Endothelial cell of umbilical vein (primary cell): ENCODE measurements around the gene PDGFRB. TPM values are rescaled to one million over a fixed set of nuclear protein-coding genes. Genes with fewer than 3 reads are reported as not detected.

Experiments used
- BruUV-seq: library from RNA; stranded (reverse); fragments of 400-500 nt; replicated peaks from 2 replicates; lab custom pipeline; 2021; lab: Mats Ljungman, UMichigan
- CTCF ChIA-PET: fragments of 300-600, 350-600 bp; sonication (Branson Sonifier 250); formaldehyde crosslinking; loops from one replicate; lab custom pipeline; 2021; ENCODE audit warnings: antibody characterized with exemption, inconsistent platforms; lab: Charles Lee
- POLR2A ChIA-PET: fragments of 300-600, 350-600 bp; sonication (Branson Sonifier 250); formaldehyde crosslinking; loops from one replicate; lab custom pipeline; 2021; ENCODE audit warnings: antibody characterized with exemption, inconsistent platforms; lab: Charles Lee
- DNase-seq: peaks from one replicate; pipeline ENCODE4 v3.0.0-alpha.2; 2011; ENCODE audit warnings: low read depth, low spot score
- FAIRE-seq: peaks from 2 replicates; lab custom pipeline; 2011; peaks lifted over from hg19 to GRCh38; lab: Jason Lieb, UNC
- H2AFZ ChIP-seq: 2 replicates; pipeline ENCODE4 v1.6.0; 2012; ENCODE audit warnings: low read depth, low read length, control low read depth, inconsistent platforms
- H3K27ac ChIP-seq: 2 replicates; pipeline ENCODE4 v1.5.1; 2011; ENCODE audit warnings: low read depth, mild to moderate bottlenecking, control low read depth, low read length, moderate library complexity; ENCODE audit not compliant: insufficient read depth
- H3K27me3 ChIP-seq, 2 experiments: 2 replicates each; pipeline versions ENCODE4 v1.6.0 to v1.6.1; 2011; ENCODE audit warnings: low read length in 2 of 2, mixed read lengths in 1 of 2; ENCODE audit not compliant: control insufficient read depth in 2 of 2, insufficient read depth in 2 of 2
- H3K36me3 ChIP-seq, 2 experiments: 2 replicates in 1 of 2; 3 replicates in 1 of 2; pipeline ENCODE4 v1.5.1; 2011; ENCODE audit warnings: low read length in 2 of 2, mild to moderate bottlenecking in 1 of 2, moderate library complexity in 1 of 2; ENCODE audit not compliant: control insufficient read depth in 2 of 2, insufficient read depth in 2 of 2; ENCODE audit errors: extremely low read depth in 1 of 2
- H3K4me1 ChIP-seq: 3 replicates; pipeline ENCODE4 v1.5.1; 2011; ENCODE audit warnings: mild to moderate bottlenecking, low read length; ENCODE audit not compliant: control insufficient read depth, insufficient read depth; ENCODE audit errors: extremely low read depth
- H3K4me2 ChIP-seq: 2 replicates; pipeline ENCODE4 v1.6.1; 2011; ENCODE audit warnings: low read length, control low read depth, mixed read lengths; ENCODE audit not compliant: insufficient read depth
- H3K4me3 ChIP-seq, 3 experiments: fragments of 200-600 bp in 1 of 3; sonication (generic), shearing (Covaris generic) in 1 of 3; replicated peaks in 1 of 3; 2 replicates each; pipeline ENCODE4 v1.5.1; 2011 to 2016; ENCODE audit warnings: control low read depth in 3 of 3, low read length in 3 of 3, mild to moderate bottlenecking in 2 of 3, inconsistent platforms in 1 of 3, low read depth in 1 of 3, moderate library complexity in 1 of 3; ENCODE audit not compliant: insufficient read depth in 1 of 3
- H3K79me2 ChIP-seq: 2 replicates; pipeline ENCODE4 v1.6.0; 2012; ENCODE audit warnings: low read length, inconsistent platforms; ENCODE audit not compliant: control insufficient read depth, insufficient read depth
- H3K9ac ChIP-seq: replicated peaks from 2 replicates; pipeline ENCODE3; 2011; ENCODE audit warnings: low read length, control low read depth; ENCODE audit not compliant: insufficient read depth; ENCODE audit errors: extremely low read depth
- H3K9me1 ChIP-seq: replicated peaks from 3 replicates; pipeline ENCODE4 v1.6.0; 2011; ENCODE audit warnings: mild to moderate bottlenecking, low read length; ENCODE audit not compliant: control insufficient read depth, insufficient read depth; ENCODE audit errors: extremely low read depth
- H3K9me3 ChIP-seq: replicated peaks from 2 replicates; pipeline ENCODE4 v1.5.1; 2012; ENCODE audit warnings: low read length, inconsistent platforms; ENCODE audit not compliant: control insufficient read depth, insufficient read depth
- H4K20me1 ChIP-seq: replicated peaks from 2 replicates; pipeline ENCODE3; 2011; ENCODE audit warnings: mild to moderate bottlenecking, low read length; ENCODE audit not compliant: control insufficient read depth, insufficient read depth; ENCODE audit errors: extremely low read depth
- EZH2 ChIP-seq: IDR thresholded peaks from 2 replicates; pipeline ENCODE4 v1.6.1; 2012; ENCODE audit warnings: borderline replicate concordance, low read depth, mild to moderate bottlenecking, moderate library complexity, low read length, inconsistent platforms; ENCODE audit not compliant: severe bottlenecking
- GATA2 ChIP-seq: IDR thresholded peaks from 2 replicates; pipeline ENCODE4 v1.7.0; 2011; ENCODE audit warnings: low read depth, mild to moderate bottlenecking, moderate library complexity, mixed read lengths, low read length; ENCODE audit not compliant: insufficient read length, insufficient read depth
- JUN ChIP-seq: IDR thresholded peaks from 2 replicates; pipeline ENCODE4 v1.6.1; 2011; ENCODE audit warnings: borderline replicate concordance, low read depth; ENCODE audit not compliant: insufficient read length, insufficient read depth
- MYC ChIP-seq: IDR thresholded peaks from one replicate; pipeline ENCODE4 v1.6.1; 2011; ENCODE audit warnings: mild to moderate bottlenecking, low read depth, low read length
- POLR2A ChIP-seq: IDR thresholded peaks from 2 replicates; pipeline ENCODE4 v1.6.1; 2012; ENCODE audit warnings: low read depth, mild to moderate bottlenecking, control low read depth, low read length
- POLR2AphosphoS5 ChIP-seq: IDR thresholded peaks from 2 replicates; pipeline ENCODE4 v1.6.1; 2012; ENCODE audit warnings: low read depth, mild to moderate bottlenecking, control low read depth, low read length, moderate library complexity; ENCODE audit not compliant: insufficient read depth
- dilution Hi-C: fragments of 300-500 bp; cut with MboI; formaldehyde crosslinking; loops from one replicate; pipeline ENCODE4 v1.15.0; 2019; ENCODE audit warnings: low sequenced_read_pairs; ENCODE audit not compliant: extremely low pct_ligation_motif_present
- intact Hi-C: fragments of 100-400 bp; cut with micrococcal nuclease; formaldehyde crosslinking; loops from one replicate; pipeline ENCODE4 v1.10.0; 2022
- polyA plus RNA-seq, 4 experiments: library from polyadenylated mRNA; depleted of rRNA in 3 of 4; stranded (reverse) in 3 of 4; unstranded in 1 of 4; fragments of >200 nt; gene quantifications; 2 replicates each; pipeline versions ENCODE4 v1.2.1 to v1.2.3, GENCODE V29; 2011 to 2012; ENCODE audit warnings: missing spikeins in 1 of 4
- total RNA-seq: library from RNA; stranded (reverse); gene quantifications from 2 replicates; pipeline ENCODE4 v1.2.3, GENCODE V29; 2021
- TF ChIP-seq, protein P1 (sequence below), 2 donors: IDR thresholded peaks; 1 replicate in 1 of 2; 2 replicates in 1 of 2; pipeline ENCODE4 v1.5.1; 2011; ENCODE audit warnings: low read length in 2 of 2, mild to moderate bottlenecking in 2 of 2, moderate library complexity in 2 of 2, control low read depth in 1 of 2, inconsistent platforms in 1 of 2, low read depth in 1 of 2; ENCODE audit not compliant: insufficient read depth in 1 of 2; ENCODE audit errors: extremely low read depth in 1 of 2
- TF ChIP-seq, protein P2 (sequence below): IDR thresholded peaks from 2 replicates; pipeline ENCODE4 v1.6.1; 2011; ENCODE audit not compliant: insufficient read depth, insufficient read length

The PDGFRB gene
- total and polyA plus RNA-seq, 2 donors (not counting 3 experiments of a cell fraction or from before 2014, with no cell fraction given) = 1.4 to 1.7 TPM

DNA sequence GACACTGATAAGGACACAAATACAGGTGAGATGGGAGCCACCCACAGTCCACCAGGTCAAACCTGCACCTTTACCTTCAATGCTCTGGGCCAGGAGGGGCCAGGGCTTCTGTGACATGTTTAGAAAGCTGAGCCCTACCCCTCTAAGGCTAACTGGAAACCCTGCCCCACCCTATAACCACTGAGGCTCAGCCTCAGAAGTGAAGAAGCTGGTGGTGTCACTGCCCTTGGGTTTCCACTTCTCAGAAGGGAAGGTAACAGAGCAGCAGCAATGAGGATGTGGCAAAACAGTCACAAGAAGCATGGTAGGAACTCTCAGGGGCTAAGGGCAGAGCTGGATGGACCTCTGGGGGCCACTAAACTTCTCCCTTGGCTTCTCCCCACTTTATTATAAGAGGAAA lies 6.0 kb downstream of the PDGFRB start:
- Histone ChIP-seq H3K4me1 (no peaks in the 10 kb centered on the region), H3K79me2 (no peaks in the 10 kb centered on the region), H3K36me3 (no peaks in the 10 kb centered on the region)

DNA sequence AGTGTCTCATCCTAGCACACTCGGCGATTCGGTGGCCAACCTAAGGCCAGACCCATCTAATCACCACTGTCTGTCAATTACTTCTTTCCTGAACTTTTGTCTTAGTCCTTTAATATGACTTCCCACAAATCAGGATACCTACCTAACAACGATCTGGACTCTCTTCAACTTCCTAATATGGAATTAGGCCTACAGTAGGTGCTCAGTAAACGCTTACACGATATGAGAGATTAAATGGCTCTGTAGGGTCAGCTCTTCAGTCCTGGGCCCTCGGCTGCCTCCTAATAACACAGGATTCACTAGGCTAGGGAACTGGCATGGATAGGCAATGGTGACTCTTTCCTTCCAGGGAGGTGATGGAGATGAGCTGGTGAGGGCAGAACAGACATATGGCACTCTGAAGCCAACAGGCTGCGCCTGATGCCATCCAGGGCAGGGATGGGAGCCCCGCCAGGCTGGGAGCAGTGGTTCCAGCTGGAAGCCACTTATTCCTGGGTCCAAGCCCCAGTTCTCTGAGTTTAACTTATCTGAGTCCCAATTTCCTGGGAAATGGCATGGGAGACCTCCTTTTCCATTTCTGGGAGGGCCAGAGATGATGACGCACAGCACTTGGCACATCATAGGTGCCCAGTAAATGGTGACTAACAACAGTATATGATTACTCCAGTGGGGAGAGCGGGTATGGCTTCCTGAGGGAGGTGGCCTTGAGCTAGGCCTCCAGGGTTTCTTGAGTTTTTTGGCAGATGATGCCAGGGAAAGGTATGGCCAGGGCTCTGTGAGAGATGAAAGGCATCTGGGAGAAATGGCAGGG lies 7.3 kb downstream of the PDGFRB start:
- Histone ChIP-seq H3K9ac (no peak overlapping the region), H3K36me3 (no peaks in the 10 kb centered on the region), H3K4me3 (no peak overlapping the region), H3K9me1 (no peaks in the 10 kb centered on the region), H3K4me2 (no peak overlapping the region), H2AFZ (no peak overlapping the region), H3K27ac (no peak overlapping the region), H4K20me1 (no peaks in the 10 kb centered on the region), H3K79me2 (no peaks in the 10 kb centered on the region), H3K4me1 (no peaks in the 10 kb centered on the region), H3K27me3 (peaks cover 0 to 7% of the 10 kb centered on the region in 2 experiments), H3K9me3 (no peaks in the 10 kb centered on the region)
- intact Hi-C loops = no loop called here
- TF ChIP-seq, protein P1, sequence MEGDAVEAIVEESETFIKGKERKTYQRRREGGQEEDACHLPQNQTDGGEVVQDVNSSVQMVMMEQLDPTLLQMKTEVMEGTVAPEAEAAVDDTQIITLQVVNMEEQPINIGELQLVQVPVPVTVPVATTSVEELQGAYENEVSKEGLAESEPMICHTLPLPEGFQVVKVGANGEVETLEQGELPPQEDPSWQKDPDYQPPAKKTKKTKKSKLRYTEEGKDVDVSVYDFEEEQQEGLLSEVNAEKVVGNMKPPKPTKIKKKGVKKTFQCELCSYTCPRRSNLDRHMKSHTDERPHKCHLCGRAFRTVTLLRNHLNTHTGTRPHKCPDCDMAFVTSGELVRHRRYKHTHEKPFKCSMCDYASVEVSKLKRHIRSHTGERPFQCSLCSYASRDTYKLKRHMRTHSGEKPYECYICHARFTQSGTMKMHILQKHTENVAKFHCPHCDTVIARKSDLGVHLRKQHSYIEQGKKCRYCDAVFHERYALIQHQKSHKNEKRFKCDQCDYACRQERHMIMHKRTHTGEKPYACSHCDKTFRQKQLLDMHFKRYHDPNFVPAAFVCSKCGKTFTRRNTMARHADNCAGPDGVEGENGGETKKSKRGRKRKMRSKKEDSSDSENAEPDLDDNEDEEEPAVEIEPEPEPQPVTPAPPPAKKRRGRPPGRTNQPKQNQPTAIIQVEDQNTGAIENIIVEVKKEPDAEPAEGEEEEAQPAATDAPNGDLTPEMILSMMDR (IDR thresholded peaks at IDR 0.05; ENCODE audit: extremely low read depth in 1 of 2, insufficient read depth in 1 of 2, low read depth in 1 of 2, low read length in 2 of 2) = no peak
- TF ChIP-seq POLR2A = no peak
- TF ChIP-seq MYC = no peak
- TF ChIP-seq GATA2 = no peak
- TF ChIP-seq POLR2AphosphoS5 = no peak
- TF ChIP-seq, protein P2, sequence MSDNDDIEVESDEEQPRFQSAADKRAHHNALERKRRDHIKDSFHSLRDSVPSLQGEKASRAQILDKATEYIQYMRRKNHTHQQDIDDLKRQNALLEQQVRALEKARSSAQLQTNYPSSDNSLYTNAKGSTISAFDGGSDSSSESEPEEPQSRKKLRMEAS = no peak
- FAIRE-seq (no peak), DNase-seq (no peak)
- ChIA-PET CTCF (interaction anchor here (1.0 to 1.5 kb wide), 2 partner anchors 10 to 90 kb away, joined by 3 to 4 read pairs; no protein-coding TSS in a partner anchor), POLR2A (no interaction called here)
- dilution Hi-C loops = no loop called here
- BruUV-seq = no TSS peak

More for the DNA sequence above, 6.0 kb downstream of the PDGFRB start:
- FAIRE-seq (no peak), DNase-seq (no peak)
- Histone ChIP-seq H3K9me1 (no peaks in the 10 kb centered on the region), H3K27ac (no peak overlapping the region), H4K20me1 (no peaks in the 10 kb centered on the region), H3K4me2 (no peak overlapping the region), H3K9me3 (no peaks in the 10 kb centered on the region), H3K27me3 (peaks cover 0 to 7% of the 10 kb centered on the region in 2 experiments), H3K9ac (no peak overlapping the region), H3K4me3 (no peak overlapping the region), H2AFZ (no peak overlapping the region)
- POLR2A ChIA-PET = no interaction called here
- CTCF ChIA-PET = interaction anchor here (1.0 to 1.5 kb wide), 2 partner anchors 11 to 88 kb away, joined by 3 to 4 read pairs; no protein-coding TSS in a partner anchor
- BruUV-seq = no TSS peak
- intact Hi-C loops (no loop called here), dilution Hi-C loops (no loop called here)
- TF ChIP-seq, protein P2 = no peak
- TF ChIP-seq GATA2 = no peak
- no peak for TF ChIP-seq EZH2
- TF ChIP-seq JUN = no peak
- TF ChIP-seq POLR2AphosphoS5 = no peak
